Kidney epithelial cell (primary cell): ENCODE results near the gene C11orf68. TPM values are rescaled to one million over a fixed set of nuclear protein-coding genes. Genes with fewer than 3 reads are reported as not detected.

Experiments used
- DNase-seq: peaks from one replicate; pipeline ENCODE4 v3.0.0-alpha.2; 2010; ENCODE audit warnings: low read depth
- H3K27me3 ChIP-seq: 2 replicates; pipeline ENCODE4 v1.6.0; 2011; ENCODE audit warnings: low read length; ENCODE audit not compliant: control insufficient read depth, insufficient read depth
- H3K36me3 ChIP-seq: 2 replicates; pipeline ENCODE4 v1.5.1; 2011; ENCODE audit warnings: low read length; ENCODE audit not compliant: control insufficient read depth, insufficient read depth
- H3K4me3 ChIP-seq: 2 replicates; pipeline ENCODE4 v1.5.1; 2011; ENCODE audit warnings: low read depth, mild to moderate bottlenecking, control low read depth, low read length
- CTCF ChIP-seq: IDR thresholded peaks from 2 replicates; pipeline ENCODE4 v1.5.1; 2011; ENCODE audit warnings: mild to moderate bottlenecking, moderate library complexity, low read length, control low read depth, inconsistent platforms; ENCODE audit not compliant: insufficient read depth, poor library complexity, severe bottlenecking
- total RNA-seq: library from RNA; depleted of rRNA; stranded (reverse); fragments of >200 nt; gene quantifications from 2 replicates; pipeline ENCODE4 v1.2.3, GENCODE V29; 2015

C11orf68 gene
- total RNA-seq, 1 donor from 2014 or later, result 19.7 TPM

DNA sequence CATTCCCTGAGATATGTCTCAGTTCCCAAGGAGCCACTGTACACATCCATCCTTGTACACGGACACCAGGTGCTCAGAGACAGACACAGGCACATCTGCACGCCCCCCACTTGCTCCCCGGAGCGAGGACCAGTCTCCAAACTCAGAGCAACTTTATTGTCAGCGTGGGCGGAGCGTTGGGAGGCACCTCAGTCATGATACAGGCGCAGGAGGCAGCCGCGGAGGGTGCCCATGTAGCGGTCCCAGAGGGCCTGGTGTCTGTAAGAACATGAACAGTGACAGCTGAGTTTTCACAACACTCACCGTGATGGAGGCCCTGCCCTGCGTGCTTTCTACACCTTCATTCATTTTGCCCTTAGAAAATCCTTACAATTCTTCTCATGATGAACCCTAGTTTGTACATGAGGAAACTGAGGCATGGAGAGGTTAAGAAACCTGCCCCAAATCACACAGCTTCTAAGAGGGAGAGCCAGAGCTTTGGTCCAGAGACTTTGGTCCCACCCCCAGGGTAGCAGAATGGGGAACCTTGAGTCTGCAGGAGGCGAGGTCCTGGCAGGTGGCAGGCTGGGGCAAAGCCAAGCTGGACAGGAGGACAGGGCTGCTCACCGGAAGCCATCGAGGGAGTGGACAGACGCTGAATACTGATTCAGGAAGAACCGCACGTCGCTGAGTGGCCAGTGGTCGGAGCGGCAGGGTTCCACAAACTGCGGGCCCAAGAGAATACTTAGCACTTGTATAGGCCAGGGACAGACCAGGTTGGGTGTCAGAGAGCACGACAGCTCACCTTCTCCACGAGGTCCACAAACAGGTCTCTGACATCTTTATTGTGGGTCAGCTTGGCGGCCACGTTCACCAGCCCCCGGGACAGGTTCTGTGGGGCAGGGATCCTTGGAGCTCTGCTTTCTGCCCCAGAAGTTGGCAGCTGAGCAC is 34.8 kb downstream of the C11orf68 start:
- no peak for TF ChIP-seq CTCF
- H3K36me3 ChIP-seq, result peaks cover 11% of the 10 kb centered on the region
- H3K27me3 ChIP-seq, result no peaks in the 10 kb centered on the region
- no peak overlapping the region for H3K4me3 ChIP-seq
- no peak for DNase-seq

DNA sequence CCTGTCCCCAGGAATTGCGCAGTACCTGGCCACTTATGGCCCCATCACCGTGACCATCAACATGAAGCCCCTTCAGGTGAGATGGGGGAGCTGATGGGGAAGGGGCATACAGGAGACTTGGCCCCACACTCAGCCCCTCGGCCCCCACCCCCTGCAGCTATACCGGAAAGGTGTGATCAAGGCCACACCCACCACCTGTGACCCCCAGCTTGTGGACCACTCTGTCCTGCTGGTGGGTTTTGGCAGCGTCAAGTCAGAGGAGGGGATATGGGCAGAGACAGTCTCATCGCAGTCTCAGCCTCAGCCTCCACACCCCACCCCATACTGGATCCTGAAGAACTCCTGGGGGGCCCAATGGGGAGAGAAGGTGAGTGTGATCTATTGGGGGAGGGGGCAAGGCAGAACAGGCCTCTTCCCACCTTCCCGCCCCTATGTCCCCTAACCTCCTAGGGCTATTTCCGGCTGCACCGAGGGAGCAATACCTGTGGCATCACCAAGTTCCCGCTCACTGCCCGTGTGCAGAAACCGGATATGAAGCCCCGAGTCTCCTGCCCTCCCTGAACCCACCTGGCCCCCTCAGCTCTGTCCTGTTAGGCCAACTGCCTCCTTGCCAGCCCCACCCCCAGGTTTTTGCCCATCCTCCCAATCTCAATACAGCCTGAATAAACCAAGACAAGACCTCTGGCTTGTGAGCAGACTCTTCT is 35.7 kb downstream of the C11orf68 start:
- H3K4me3 ChIP-seq, result no peak overlapping the region
- no peaks in the 10 kb centered on the region for H3K27me3 ChIP-seq
- no peak for TF ChIP-seq CTCF
- peaks cover 11% of the 10 kb centered on the region for H3K36me3 ChIP-seq
- no peak for DNase-seq

DNA sequence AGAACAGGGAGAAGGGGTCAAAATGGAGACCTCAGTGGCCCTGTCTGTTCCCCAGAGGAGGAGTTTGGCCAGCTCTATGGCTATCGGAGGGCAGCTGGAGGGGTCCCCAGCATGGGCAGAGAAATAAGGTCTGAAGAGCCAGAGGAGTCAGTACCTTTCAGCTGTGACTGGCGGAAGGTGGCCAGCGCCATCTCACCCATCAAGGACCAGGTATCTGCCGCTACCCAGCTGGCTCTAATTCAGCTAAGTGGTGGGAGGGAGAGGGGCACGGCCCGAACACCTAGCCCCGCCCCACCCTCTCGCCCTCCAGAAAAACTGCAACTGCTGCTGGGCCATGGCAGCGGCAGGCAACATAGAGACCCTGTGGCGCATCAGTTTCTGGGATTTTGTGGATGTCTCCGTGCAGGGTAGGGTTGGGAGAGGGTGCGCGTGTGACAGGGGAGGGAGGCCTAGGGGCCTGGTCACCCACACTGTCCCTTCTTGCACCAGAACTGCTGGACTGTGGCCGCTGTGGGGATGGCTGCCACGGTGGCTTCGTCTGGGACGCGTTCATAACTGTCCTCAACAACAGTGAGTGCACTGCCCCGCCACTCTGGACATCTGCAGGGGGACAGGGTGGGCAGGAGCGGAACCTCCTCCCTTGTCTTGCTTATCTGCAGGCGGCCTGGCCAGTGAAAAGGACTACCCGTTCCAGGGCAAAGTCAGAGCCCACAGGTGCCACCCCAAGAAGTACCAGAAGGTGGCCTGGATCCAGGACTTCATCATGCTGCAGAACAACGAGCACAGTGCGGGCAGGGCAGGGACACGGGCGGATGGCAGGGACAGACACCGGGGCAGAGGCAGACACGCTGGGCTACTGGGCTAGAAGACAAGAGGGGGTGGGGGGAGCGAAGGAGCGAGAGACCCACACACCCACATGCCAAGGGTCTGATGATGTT is 36.5 kb downstream of the C11orf68 start:
- no peaks in the 10 kb centered on the region for H3K27me3 ChIP-seq
- peaks cover 11% of the 10 kb centered on the region for H3K36me3 ChIP-seq
- H3K4me3 ChIP-seq, result no peak overlapping the region
- no peak for TF ChIP-seq CTCF
- no peak for DNase-seq

GRCh38 chr11:65880844-65881421 is 37.9 kb downstream of the C11orf68 start:
- no peak overlapping the region for H3K4me3 ChIP-seq
- no peaks in the 10 kb centered on the region for H3K27me3 ChIP-seq
- peaks cover 11% of the 10 kb centered on the region for H3K36me3 ChIP-seq
- no peak for DNase-seq
- no peak for TF ChIP-seq CTCF

GRCh38 chr11:65880027-65880426 is 38.8 kb downstream of the C11orf68 start:
- peaks cover 9% of the 10 kb centered on the region for H3K36me3 ChIP-seq
- no peak for TF ChIP-seq CTCF
- no peak overlapping the region for H3K4me3 ChIP-seq
- no peak for DNase-seq
- no peaks in the 10 kb centered on the region for H3K27me3 ChIP-seq
